Right lung (tissue), 5 donors: ENCODE data around the gene STAT4. TPM values are rescaled to one million over a fixed set of nuclear protein-coding genes. Genes with fewer than 3 reads are reported as not detected.

Experiments
- DNase-seq, 2 donors: peaks; one replicate each; pipeline ENCODE4 v3.0.0-alpha.2; 2013
- polyA plus RNA-seq, 5 donors: library from polyadenylated mRNA; unstranded; fragments of 120-200 nt; gene quantifications; one replicate each; pipeline versions ENCODE4 v1.2.1 to v1.2.3, GENCODE V29; 2013; ENCODE audit warnings: inconsistent platforms in 1 of 5, low replicate concordance in 1 of 5; ENCODE audit not compliant: insufficient read length in 5 of 5, insufficient read depth in 1 of 5

STAT4 gene
- polyA plus RNA-seq, 5 donors = 4.9 to 11.0 (median 9.7) TPM

GRCh38 chr2:191145769-191146471, 4.9 kb downstream of the STAT4 start:
- DNase-seq = no peak

GRCh38 chr2:191144217-191144616, 6.6 kb downstream of the STAT4 start:
- no peak for DNase-seq

GRCh38 chr2:191143791-191144190, 7.0 kb downstream of the STAT4 start:
- DNase-seq = no peak

GRCh38 chr2:191128911-191129304, 21.9 kb downstream of the STAT4 start:
- no peak for DNase-seq

- DNase-seq = no peak
Measured at GRCh38 chr2:191128172-191128910, 22.5 kb downstream of the STAT4 start.

- no peak for DNase-seq
Measured at GRCh38 chr2:191127235-191127634, 23.6 kb downstream of the STAT4 start.

GRCh38 chr2:191126386-191127085, 24.3 kb downstream of the STAT4 start:
- no peak for DNase-seq

GRCh38 chr2:191125646-191126045, 25.1 kb downstream of the STAT4 start:
- DNase-seq = no peak

GRCh38 chr2:191122638-191123294, 28.0 kb downstream of the STAT4 start:
- no peak for DNase-seq

- peak; percentile 12 to 15 for DNase-seq
Measured at GRCh38 chr2:191117341-191117740, 33.5 kb downstream of the STAT4 start.

- no peak for DNase-seq
Measured at GRCh38 chr2:191115804-191116203, 35.0 kb downstream of the STAT4 start.

- DNase-seq = no peak
Measured at GRCh38 chr2:191115391-191115790, 35.4 kb downstream of the STAT4 start.

GRCh38 chr2:191114403-191114886, 36.3 kb downstream of the STAT4 start:
- no peak for DNase-seq

- DNase-seq = no peak
Measured at GRCh38 chr2:191113761-191114160, 37.0 kb downstream of the STAT4 start.

GRCh38 chr2:191112448-191112901, 38.3 kb downstream of the STAT4 start:
- no peak for DNase-seq

GRCh38 chr2:191109888-191110287, 40.9 kb downstream of the STAT4 start:
- no peak for DNase-seq

- no peak for DNase-seq
Measured at GRCh38 chr2:191108331-191108730, 42.5 kb downstream of the STAT4 start.

- no peak for DNase-seq
Measured at GRCh38 chr2:191105082-191105481, 45.7 kb downstream of the STAT4 start.

- no peak for DNase-seq
Measured at GRCh38 chr2:191103774-191104173, 47.0 kb downstream of the STAT4 start.

- DNase-seq = no peak
Measured at GRCh38 chr2:191100216-191100615, 50.6 kb downstream of the STAT4 start.

- no peak for DNase-seq
Measured at GRCh38 chr2:191087311-191087710, 63.5 kb downstream of the STAT4 start.

- DNase-seq = no peak
Measured at GRCh38 chr2:191086706-191087105, 64.1 kb downstream of the STAT4 start.
